GM18870 (cell line): ENCODE measurements around the gene DNAI2.

Source experiments
- ATAC-seq: cut with Tn5 transposase; IDR thresholded peaks from one replicate; pipeline ENCODE4 v1.9.1; 2021; ENCODE audit warnings: moderate library complexity; ENCODE audit not compliant: unreplicated experiment

The DNAI2 gene

DNA sequence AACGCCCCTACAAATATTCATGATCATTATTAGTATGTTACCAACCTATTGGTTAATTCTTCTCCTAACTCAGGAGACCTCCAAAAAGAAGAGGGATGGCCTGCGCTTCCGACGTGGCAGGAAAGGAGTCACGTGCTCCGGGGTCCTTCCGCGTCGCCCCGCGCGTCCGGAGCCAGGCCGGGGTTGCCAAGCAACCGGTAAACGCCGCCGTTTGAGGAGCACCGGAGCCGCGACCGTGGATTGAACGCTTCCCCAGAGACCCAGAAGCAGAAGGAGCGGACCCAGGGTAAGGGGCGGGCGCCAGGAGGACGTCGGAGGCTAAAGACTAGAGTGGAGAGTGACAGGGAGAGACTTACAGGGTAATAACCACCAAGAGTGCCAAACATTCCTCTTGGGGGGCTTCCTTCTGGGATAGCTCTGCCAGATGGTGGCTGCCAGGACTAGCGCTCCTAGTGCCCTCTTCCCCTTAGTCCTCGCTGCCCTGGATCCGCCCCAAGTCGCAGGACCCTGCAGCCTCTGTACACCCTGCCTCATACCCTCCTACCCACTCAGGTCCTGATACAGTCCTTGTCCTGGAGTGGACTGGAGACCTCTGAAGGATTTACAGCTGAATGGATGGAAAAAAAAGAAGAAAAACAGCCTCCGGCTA is at the start of gene DNAI2:
Gene DNAI2, plus strand, starts transcription at position 175 of the 649 bp plus-strand sequence. CDS start 7,584 bp downstream, outside the sequence.
- ATAC-seq: no peak

GRCh38 chr17:74224959-74225725 is 48.9 kb upstream of the DNAI2 start:
- no peak for ATAC-seq

- no peak for ATAC-seq
Observed at GRCh38 chr17:74226252-74226651, 47.8 kb upstream of the DNAI2 start.

GRCh38 chr17:74227271-74228080 is 46.6 kb upstream of the DNAI2 start:
- ATAC-seq: no peak

DNA sequence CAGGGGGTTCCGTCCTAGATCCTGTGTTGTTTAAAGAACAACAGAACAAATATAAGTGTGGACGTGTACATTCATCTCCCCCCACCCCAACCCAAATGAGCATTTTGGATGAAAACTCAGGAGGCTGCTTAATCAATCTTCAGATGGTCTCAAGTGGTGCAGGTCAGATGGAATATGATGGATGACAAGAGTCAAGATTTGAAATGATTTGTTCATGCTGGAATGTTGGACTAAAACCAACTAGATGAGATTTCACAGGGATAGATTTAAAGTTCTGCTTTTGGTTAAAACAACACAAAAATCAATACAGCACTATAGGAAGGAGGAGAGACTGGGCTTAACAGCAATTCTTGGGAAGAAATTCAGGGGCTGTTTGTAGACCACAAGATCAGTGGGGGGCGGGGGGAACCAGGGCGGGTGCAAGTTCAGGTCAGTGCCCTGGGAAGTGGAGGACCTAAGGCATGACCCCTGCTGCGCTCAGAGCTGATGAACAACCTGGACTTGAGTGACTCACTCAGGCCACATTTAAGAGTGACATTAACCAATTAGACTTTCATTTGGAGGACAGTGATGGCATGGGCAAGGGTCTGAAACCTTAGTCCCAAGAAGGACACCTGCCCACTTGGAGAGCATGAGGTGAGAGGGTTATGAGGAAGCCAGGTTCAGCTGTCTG is 45.6 kb upstream of the DNAI2 start:
- no peak for ATAC-seq

DNA sequence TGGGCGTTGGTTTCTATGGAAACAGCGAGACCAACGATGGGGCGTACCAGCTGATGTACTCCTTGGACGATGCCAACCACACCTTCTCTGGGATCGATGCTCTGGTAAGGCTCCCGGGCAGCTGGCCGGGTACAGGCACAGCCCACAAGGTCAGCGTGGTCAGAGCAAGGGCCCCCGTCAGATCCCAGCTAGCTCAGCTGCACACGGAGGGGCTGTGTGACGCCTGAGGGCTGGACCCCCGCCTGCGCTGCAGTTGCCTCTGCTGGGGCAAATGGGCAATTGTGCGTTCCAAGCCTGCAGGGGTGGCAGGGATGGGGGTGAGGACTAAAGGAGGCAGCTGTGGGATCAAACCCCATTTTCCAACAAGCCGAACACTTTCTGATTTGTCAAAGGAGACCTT is 43.1 kb upstream of the DNAI2 start:
- no peak for ATAC-seq

DNA sequence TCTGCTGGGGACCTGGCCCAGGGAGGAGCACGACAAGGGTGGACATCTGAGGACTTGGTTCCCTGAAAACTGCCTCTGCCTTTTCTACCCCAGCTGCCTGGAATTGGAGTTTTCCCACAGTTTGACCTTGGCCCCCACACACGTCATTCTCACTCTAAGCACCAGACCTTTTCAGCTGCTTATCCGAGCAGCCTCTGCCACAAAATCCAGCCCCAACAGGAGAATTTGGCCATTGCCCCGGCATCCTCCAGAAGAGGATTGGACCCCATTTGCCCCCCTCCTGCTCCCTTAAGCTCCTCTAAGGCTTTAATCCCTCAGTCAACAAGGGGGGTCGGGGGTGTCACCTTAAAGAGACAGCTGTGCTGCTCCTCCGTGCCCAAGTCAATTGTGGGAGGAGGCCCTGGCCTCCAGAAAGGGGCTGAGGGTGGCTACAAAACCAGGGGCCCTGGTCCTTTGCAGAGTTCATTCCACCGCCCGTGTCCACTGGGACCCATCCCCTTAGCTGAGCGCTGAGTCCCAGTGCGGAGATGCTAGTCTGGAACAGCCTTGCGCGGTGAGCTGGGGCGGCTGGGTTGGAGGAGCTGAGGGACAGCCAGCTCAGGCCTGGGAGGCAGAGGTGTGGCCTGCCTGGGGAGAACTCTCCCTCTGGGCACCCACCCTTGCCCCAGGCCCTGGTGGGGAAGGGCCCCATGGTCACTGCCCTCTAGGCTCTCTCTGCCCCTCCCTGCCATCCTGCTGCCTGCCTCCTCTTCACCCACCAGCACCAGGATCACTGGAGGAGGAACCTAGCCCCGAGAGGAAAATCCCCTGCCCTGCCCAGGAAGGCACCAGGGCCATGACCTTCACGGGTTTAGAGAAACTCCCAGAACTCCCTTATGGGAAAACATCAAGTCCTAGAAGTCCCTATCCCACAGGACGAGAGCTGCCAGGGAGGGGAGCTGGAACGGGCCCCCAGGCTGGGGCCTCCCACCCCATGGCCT is 41.8 kb upstream of the DNAI2 start:
- ATAC-seq: no peak

GRCh38 chr17:74233937-74234336 is 40.1 kb upstream of the DNAI2 start:
- no peak for ATAC-seq

GRCh38 chr17:74234486-74234885 is 39.5 kb upstream of the DNAI2 start:
- no peak for ATAC-seq

DNA sequence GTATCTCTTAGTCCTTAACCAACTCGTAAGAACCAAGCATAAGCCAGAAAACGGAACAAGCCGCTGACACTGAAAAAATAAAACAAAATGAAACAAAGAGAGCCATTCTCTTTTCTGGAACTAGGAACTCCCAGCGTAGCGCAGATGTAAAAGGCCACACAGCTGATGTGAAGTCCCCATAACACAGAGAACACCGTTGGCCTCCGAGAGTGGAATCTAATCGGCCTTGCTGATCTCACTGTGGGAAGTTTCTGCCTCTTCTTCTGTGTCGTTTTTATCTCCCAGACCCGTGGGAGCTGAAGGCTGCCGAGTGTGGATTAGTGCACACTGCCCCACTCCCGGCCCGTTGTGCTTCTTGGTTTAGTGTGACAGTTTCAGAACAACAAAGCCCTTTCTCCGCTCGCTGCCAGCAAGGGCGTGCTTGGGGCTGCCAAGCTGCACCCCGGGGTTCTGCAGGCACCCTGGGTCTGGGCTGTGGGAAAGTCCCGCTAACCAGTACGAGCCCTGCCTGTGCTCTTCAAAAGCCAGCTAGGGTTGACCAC is 38.9 kb upstream of the DNAI2 start:
- ATAC-seq: no peak

DNA sequence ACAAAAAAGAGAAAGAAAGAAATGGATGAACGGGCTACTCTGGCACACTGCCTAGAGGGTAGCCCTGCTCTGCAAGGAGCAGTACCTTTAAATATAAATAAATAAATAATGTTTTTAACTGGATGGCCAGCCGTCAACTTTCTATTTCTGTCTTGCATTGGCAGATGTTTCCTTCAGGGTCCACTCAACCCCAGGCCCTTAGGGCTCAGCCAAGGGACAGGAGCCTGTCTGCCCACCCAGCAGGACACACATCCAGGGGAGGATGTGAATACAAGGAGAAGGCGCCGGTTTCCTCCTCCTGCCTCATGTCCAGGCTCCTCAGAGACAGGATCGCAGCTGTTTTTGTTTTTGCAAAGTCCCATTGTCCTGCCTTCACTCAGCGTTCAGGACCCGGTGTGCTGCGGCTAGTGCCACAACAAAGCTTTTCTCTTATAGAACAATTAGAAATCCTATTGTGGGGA is 38.1 kb upstream of the DNAI2 start:
- no peak for ATAC-seq

GRCh38 chr17:74237321-74237720 is 36.7 kb upstream of the DNAI2 start:
- no peak for ATAC-seq

GRCh38 chr17:74239172-74239571 is 34.9 kb upstream of the DNAI2 start:
- ATAC-seq: no peak

DNA sequence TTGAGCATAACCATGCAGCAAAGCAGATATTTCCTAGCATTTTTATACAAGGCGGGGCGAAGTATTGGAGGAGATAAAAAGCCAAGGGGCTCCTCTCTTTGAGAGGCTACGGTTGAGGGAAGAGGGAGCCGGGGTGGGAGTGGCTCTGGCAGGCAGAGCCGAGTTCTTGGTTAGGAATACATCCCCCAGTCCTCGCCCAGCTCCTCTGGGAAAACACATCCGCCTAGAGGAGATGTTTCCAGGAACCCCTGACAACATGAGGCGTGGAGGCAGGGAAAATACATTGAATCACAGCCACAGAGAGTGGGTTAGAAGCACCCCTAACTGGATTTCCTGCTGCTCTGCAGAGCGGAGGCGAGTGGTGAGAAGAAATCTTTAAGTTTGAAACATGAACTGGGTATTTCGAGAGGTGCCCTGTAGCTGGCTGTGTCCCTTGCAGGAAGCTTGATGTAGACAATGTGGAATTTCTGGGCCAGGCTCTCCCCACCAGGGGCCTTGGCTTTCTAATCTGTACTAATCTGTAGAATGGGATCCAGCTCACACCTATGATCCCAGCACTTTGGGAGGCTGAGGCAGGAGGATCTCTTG is 33.3 kb upstream of the DNAI2 start:
- no peak for ATAC-seq

- no peak for ATAC-seq
Observed at GRCh38 chr17:74241431-74241830, 32.6 kb upstream of the DNAI2 start.

- ATAC-seq: no peak
Observed at GRCh38 chr17:74241847-74242246, 32.2 kb upstream of the DNAI2 start.

DNA sequence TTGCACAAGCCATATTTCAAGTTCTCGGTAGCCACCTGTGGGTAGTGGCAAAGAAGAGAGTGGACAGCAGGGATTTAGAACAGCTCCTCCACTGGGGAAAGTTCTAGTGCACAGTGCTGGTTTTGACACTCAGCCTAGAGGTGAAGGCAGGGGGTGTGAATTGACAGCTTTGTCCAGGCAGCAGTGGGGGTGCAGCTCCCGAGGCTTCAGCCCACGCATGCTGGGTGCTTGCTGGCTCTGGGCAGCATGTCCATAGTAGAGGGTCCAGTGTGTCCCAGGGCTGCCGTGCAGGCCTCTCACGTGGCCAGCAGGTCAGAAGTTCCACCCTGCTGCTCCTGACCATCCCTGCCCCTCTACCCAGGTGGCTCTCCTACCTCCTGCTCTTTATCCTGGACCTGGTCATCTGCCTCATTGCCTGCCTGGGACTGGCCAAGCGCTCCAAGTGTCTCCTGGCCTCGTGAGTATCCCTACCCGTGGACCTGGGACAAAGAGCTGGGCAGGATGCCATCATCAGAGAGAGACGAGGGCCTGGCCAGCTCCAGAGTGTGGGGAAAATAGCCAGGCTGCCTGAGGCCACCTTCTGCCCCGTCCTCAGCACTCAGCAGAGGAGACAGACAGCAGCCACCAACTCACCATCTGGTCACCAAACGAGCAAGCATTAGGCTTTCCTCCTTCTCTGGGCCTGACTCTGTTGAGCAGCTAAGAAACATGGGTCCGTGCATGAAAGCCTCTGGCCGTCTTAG is 30.9 kb upstream of the DNAI2 start:
- no peak for ATAC-seq

DNA sequence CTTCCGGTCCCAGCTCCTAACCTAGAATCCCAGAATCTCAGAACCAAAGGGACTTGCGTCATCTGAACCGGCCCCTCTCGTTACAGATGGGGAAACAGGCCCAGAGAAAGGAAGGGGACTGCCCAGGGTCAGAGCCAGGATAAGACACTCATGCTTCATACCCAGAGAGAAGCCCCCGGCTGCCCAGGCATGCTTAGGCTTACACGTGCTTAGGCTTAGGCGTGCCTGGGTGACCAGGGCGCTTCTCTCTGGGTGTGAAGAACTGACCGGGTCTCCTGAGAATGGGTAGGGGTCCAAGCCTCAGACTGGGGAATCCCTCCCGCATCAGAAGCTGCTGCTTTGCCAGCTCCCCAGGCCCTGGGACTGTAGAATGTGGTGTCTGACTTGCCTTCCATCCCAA is 29.9 kb upstream of the DNAI2 start:
- ATAC-seq: no peak

GRCh38 chr17:74244548-74244947 is 29.5 kb upstream of the DNAI2 start:
- no peak for ATAC-seq
